GM12864 (cell line): Measurements from ENCODE around the gene DNM1.

ENCODE experiments used
- DNase-seq: peaks from one replicate; pipeline ENCODE4 v3.0.0-alpha.2; 2011; ENCODE audit warnings: low read depth
- H3K4me3 ChIP-seq: 2 replicates; pipeline ENCODE4 v1.5.1; 2011; ENCODE audit warnings: mild to moderate bottlenecking, low read depth, low read length, control low read depth
- CTCF ChIP-seq: IDR thresholded peaks from 2 replicates; pipeline ENCODE4 v1.5.1; 2011; ENCODE audit warnings: low read depth, mild to moderate bottlenecking, moderate library complexity, low read length, control low read depth, inconsistent platforms; ENCODE audit errors: missing control alignments

The DNM1 gene

GRCh38 chr9:128167209-128167608 is 36.0 kb upstream of the DNM1 start:
- no peak overlapping the region for H3K4me3 ChIP-seq
- TF ChIP-seq CTCF: no peak

GRCh38 chr9:128168731-128169308 is 34.4 kb upstream of the DNM1 start:
- no peak for TF ChIP-seq CTCF

More at GRCh38 chr9:128167209-128167608, 36.0 kb upstream of the DNM1 start:
- no peak for DNase-seq

GRCh38 chr9:128169492-128169891 is 33.7 kb upstream of the DNM1 start:
- no peak overlapping the region for H3K4me3 ChIP-seq
- no peak for TF ChIP-seq CTCF
- no peak for DNase-seq

More at GRCh38 chr9:128168731-128169308, 34.4 kb upstream of the DNM1 start:
- no peak overlapping the region for H3K4me3 ChIP-seq
- no peak for DNase-seq

GRCh38 chr9:128169925-128170324 is 33.3 kb upstream of the DNM1 start:
- no peak overlapping the region for H3K4me3 ChIP-seq
- no peak for TF ChIP-seq CTCF
- no peak for DNase-seq

GRCh38 chr9:128174062-128174461 is 29.1 kb upstream of the DNM1 start:
- no peak for TF ChIP-seq CTCF
- DNase-seq: no peak
- H3K4me3 ChIP-seq: no peak overlapping the region

GRCh38 chr9:128175102-128175563 is 28.0 kb upstream of the DNM1 start:
- no peak for TF ChIP-seq CTCF
- no peak overlapping the region for H3K4me3 ChIP-seq
- no peak for DNase-seq

- H3K4me3 ChIP-seq: no peak overlapping the region
- TF ChIP-seq CTCF: no peak
- DNase-seq: no peak
Observed at GRCh38 chr9:128175726-128176125, 27.5 kb upstream of the DNM1 start.
